GM19372 (cell line): Measurements from ENCODE around the gene SLC45A3.
"Not testable (repeated sequence)": the region's sequence is repeated elsewhere in the genome, so short reads cannot be mapped to it uniquely, and the experiment has no call there.

Experiments
- ATAC-seq: cut with Tn5 transposase; IDR thresholded peaks from one replicate; pipeline ENCODE4 v1.9.1; 2021; ENCODE audit warnings: mild to moderate bottlenecking, low read depth, moderate library complexity; ENCODE audit not compliant: unreplicated experiment

Gene SLC45A3

GRCh38 chr1:205680073-205680851, at the start of gene SLC45A3:
Gene SLC45A3, minus strand, starts transcription at chr1:205680509. Its CDS starts 15,853 bp downstream, at chr1:205664656.
- peak; percentile 57 for ATAC-seq

GRCh38 chr1:205726619-205727125, 46.4 kb upstream of the SLC45A3 start:
- ATAC-seq: no peak

- no peak for ATAC-seq
These were observed 45.2 kb upstream of the SLC45A3 start for GRCh38 chr1:205725514-205725913.

- ATAC-seq: not testable (repeated sequence)
These were observed 40.4 kb upstream of the SLC45A3 start for GRCh38 chr1:205720740-205721139.

GRCh38 chr1:205719762-205720161, 39.5 kb upstream of the SLC45A3 start:
- ATAC-seq: no peak

GRCh38 chr1:205719015-205719414, 38.7 kb upstream of the SLC45A3 start:
- ATAC-seq: no peak

GRCh38 chr1:205716371-205717132, 36.2 kb upstream of the SLC45A3 start:
- no peak for ATAC-seq

- no peak for ATAC-seq
These were observed 35.3 kb upstream of the SLC45A3 start for GRCh38 chr1:205715628-205716027.

- ATAC-seq: no peak
These were observed 34.6 kb upstream of the SLC45A3 start for GRCh38 chr1:205714906-205715246.

GRCh38 chr1:205714190-205714905, 34.0 kb upstream of the SLC45A3 start:
- ATAC-seq: no peak

- no peak for ATAC-seq
These were observed 31.1 kb upstream of the SLC45A3 start for GRCh38 chr1:205711105-205712048.

GRCh38 chr1:205710201-205711062, 30.1 kb upstream of the SLC45A3 start:
- no peak for ATAC-seq

- no peak for ATAC-seq
These were observed 29.3 kb upstream of the SLC45A3 start for GRCh38 chr1:205709640-205710039.

GRCh38 chr1:205709059-205709398, 28.7 kb upstream of the SLC45A3 start:
- no peak for ATAC-seq

GRCh38 chr1:205706601-205707502, 26.5 kb upstream of the SLC45A3 start:
- no peak for ATAC-seq

- ATAC-seq: no peak
These were observed 24.6 kb upstream of the SLC45A3 start for GRCh38 chr1:205704903-205705302.

GRCh38 chr1:205703072-205703471, 22.8 kb upstream of the SLC45A3 start:
- ATAC-seq: no peak

- no peak for ATAC-seq
These were observed 21.6 kb upstream of the SLC45A3 start for GRCh38 chr1:205701891-205702290.
